ENCODE results near the gene GRAMD2B. TPM values are rescaled to one million over a fixed set of nuclear protein-coding genes. Genes with fewer than 3 reads are reported as not detected.
A peak's percentile ranks its signal among the peaks of the same experiment; 100 is the strongest.
"Not testable (repeated sequence)": the region's sequence is repeated elsewhere in the genome, so short reads cannot be mapped to it uniquely, and the experiment has no call there.

The GRAMD2B gene
- 100 to 1,000 TPM in 2 of 6 experiments, 10 to 100 TPM in 4; 69.2 to 154 (median 80.5) TPM for total RNA-seq (2021; fragmentation: NEBNext Ultra II Directional; extraction: Animal tissue kit (Norgen Biotek cat#: 25700))
- long read RNA-seq, transcript GRAMD2B-201 (14 exons, 3,175 nt): major isoform, 154 of 258 reads
- long read RNA-seq, partial matches to known transcripts: 50 of 258 reads
- long read RNA-seq, other reads (novel, unspliced or antisense): 50 of 258 reads

GRCh38 chr5:126422994-126423788 lies at the start of gene GRAMD2B:
GRAMD2B (plus strand) TSS chr5:126423409; CDS start chr5:126423607, 198 bp downstream.
- TF ChIP-seq, protein P1, sequence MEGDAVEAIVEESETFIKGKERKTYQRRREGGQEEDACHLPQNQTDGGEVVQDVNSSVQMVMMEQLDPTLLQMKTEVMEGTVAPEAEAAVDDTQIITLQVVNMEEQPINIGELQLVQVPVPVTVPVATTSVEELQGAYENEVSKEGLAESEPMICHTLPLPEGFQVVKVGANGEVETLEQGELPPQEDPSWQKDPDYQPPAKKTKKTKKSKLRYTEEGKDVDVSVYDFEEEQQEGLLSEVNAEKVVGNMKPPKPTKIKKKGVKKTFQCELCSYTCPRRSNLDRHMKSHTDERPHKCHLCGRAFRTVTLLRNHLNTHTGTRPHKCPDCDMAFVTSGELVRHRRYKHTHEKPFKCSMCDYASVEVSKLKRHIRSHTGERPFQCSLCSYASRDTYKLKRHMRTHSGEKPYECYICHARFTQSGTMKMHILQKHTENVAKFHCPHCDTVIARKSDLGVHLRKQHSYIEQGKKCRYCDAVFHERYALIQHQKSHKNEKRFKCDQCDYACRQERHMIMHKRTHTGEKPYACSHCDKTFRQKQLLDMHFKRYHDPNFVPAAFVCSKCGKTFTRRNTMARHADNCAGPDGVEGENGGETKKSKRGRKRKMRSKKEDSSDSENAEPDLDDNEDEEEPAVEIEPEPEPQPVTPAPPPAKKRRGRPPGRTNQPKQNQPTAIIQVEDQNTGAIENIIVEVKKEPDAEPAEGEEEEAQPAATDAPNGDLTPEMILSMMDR (IDR thresholded peaks at IDR 0.05): no peak
- Mint-ChIP-seq H3K4me1 (ENCODE audit: low read depth) (peaks cover 64% of the 10 kb centered on the region), H3K4me3 (peak within 1 kb of the TSS; percentile 97), H3K27ac (peak within 1 kb of the TSS; percentile 97), H3K27me3 (ENCODE audit: insufficient read depth) (peaks cover 4% of the 10 kb centered on the region; the same call in 1 of the 2 replicates), H3K9me3 (no peaks in the 10 kb centered on the region; the same call in 1 of the 2 replicates), H3K36me3 (ENCODE audit: low read depth) (peaks cover 50% of the 10 kb centered on the region)
- DNase-seq: peak; percentile 91

DNA sequence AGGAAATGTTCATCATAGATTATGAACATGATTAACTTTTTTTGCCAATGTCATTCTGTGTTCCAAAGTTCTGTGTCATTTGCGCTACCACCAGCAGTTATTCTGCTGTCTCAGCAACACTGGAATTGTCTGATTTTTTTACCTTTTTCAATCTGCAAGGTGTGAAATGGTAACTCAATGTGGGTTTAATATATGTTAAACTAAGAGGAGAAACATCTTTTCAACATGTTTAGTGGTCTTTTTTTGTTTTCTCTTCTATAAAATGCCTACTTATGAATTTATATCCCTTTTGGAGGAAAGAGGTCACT lies 49.1 kb upstream of the GRAMD2B start:
- H3K9me3 Mint-ChIP-seq: no peaks in the 10 kb centered on the region
- H3K27me3 Mint-ChIP-seq (ENCODE audit: insufficient read depth): no peaks in the 10 kb centered on the region
- peaks cover 78% of the 10 kb centered on the region for H3K4me1 Mint-ChIP-seq (ENCODE audit: low read depth)
- H3K36me3 Mint-ChIP-seq (ENCODE audit: low read depth): no peaks in the 10 kb centered on the region
- TF ChIP-seq, protein P1 (IDR thresholded peaks at IDR 0.05): no peak
- DNase-seq: no peak
- H3K27ac Mint-ChIP-seq: peak overlapping the region; percentile 85
- H3K4me3 Mint-ChIP-seq: peak overlapping the region; percentile 3; the same call in 1 of the 2 replicates

GRCh38 chr5:126376443-126376842 lies 46.8 kb upstream of the GRAMD2B start:
- DNase-seq: no peak
- no peaks in the 10 kb centered on the region for H3K27me3 Mint-ChIP-seq (ENCODE audit: insufficient read depth)
- H3K4me1 Mint-ChIP-seq (ENCODE audit: low read depth): peaks cover 62% of the 10 kb centered on the region
- peaks cover 17% of the 10 kb centered on the region for H3K9me3 Mint-ChIP-seq
- peaks cover 19% of the 10 kb centered on the region for H3K36me3 Mint-ChIP-seq (ENCODE audit: low read depth)
- TF ChIP-seq, protein P1 (IDR thresholded peaks at IDR 0.05): no peak
- H3K4me3 Mint-ChIP-seq: peak overlapping the region; percentile 24; the same call in 1 of the 2 replicates
- H3K27ac Mint-ChIP-seq: peak overlapping the region; percentile 50

- peak overlapping the region; percentile 50 for H3K27ac Mint-ChIP-seq
- H3K4me3 Mint-ChIP-seq: peak overlapping the region; percentile 23; the same call in 1 of the 2 replicates
- peaks cover 62% of the 10 kb centered on the region for H3K4me1 Mint-ChIP-seq (ENCODE audit: low read depth)
- peaks cover 27% of the 10 kb centered on the region for H3K9me3 Mint-ChIP-seq
- peaks cover 28% of the 10 kb centered on the region for H3K36me3 Mint-ChIP-seq (ENCODE audit: low read depth)
- TF ChIP-seq, protein P1 (IDR thresholded peaks at IDR 0.05): no peak
- DNase-seq: peak; percentile 28
- H3K27me3 Mint-ChIP-seq (ENCODE audit: insufficient read depth): no peaks in the 10 kb centered on the region
These were observed 45.8 kb upstream of the GRAMD2B start for GRCh38 chr5:126377424-126377823.

GRCh38 chr5:126380316-126380715 lies 42.9 kb upstream of the GRAMD2B start:
- H3K4me3 Mint-ChIP-seq; H3K27me3 Mint-ChIP-seq (ENCODE audit: insufficient read depth); DNase-seq; H3K27ac Mint-ChIP-seq: not testable (repeated sequence)
- Mint-ChIP-seq H3K36me3 (ENCODE audit: low read depth) (peaks cover 32% of the 10 kb centered on the region), H3K4me1 (ENCODE audit: low read depth) (peaks cover 70% of the 10 kb centered on the region), H3K9me3 (peaks cover 32% of the 10 kb centered on the region)

DNA sequence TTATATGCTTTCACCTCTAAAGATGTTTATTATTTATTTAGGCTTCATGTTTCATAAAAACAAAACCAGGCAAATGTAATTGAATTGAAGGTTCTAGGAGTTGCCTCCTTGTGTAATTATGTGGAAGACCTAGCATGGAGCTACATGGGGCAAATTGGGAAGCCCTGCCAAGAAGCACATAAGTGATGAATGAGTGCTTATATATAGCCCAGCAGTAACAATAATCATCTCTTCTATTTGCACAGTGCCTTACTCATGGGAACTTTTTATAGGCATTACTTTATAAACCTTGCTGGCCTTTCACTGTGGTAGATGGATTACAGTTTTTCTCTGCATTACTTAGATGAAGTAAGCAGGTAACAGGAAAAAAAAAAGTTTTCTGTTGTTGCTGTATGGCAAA lies 40.0 kb upstream of the GRAMD2B start:
- H3K4me1 Mint-ChIP-seq (ENCODE audit: low read depth): peaks cover 59% of the 10 kb centered on the region
- H3K4me3 Mint-ChIP-seq: no peak overlapping the region
- peak overlapping the region; percentile 91 for H3K27ac Mint-ChIP-seq
- TF ChIP-seq, protein P1 (IDR thresholded peaks at IDR 0.05): no peak
- peaks cover 32% of the 10 kb centered on the region for H3K9me3 Mint-ChIP-seq
- no peaks in the 10 kb centered on the region for H3K27me3 Mint-ChIP-seq (ENCODE audit: insufficient read depth)
- peaks cover 32% of the 10 kb centered on the region for H3K36me3 Mint-ChIP-seq (ENCODE audit: low read depth)
- peak; percentile 37 for DNase-seq
